Forelimb muscle (tissue), 1 donor: Measurements from ENCODE around the gene JPH4. TPM values are rescaled to one million over a fixed set of nuclear protein-coding genes. Genes with fewer than 3 reads are reported as not detected.
"Not testable (repeated sequence)": the region's sequence is repeated elsewhere in the genome, so short reads cannot be mapped to it uniquely, and the experiment has no call there.

Source experiments
- DNase-seq: peaks from one replicate; pipeline ENCODE4 v3.0.0-alpha.2; 2013; ENCODE audit warnings: low read depth
- polyA plus RNA-seq: library from polyadenylated mRNA; unstranded; fragments of 120-200 nt; gene quantifications from one replicate; pipeline ENCODE4 v1.2.1, GENCODE V29; 2013; ENCODE audit not compliant: insufficient read length

Gene JPH4
- polyA plus RNA-seq, 1 donor: 0.66 TPM

DNA sequence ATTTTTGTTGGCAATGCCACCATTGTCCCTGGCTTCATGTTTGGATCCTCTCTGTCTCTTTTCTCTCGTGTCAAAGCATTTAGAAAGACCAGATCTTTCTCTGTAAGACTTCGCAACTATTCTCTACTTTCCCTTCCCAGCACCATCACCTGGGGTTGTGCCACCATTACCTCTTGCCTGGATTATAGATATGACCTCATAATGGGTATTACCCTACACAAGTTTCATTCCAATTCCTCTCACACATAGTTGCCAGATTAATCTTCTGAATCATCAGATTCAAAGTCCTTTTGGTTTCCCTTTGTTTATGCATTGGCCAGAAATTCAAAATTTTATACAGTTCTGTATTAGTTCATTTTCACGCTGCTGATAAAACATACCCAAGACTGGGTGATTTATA lies 30.4 kb upstream of the JPH4 start:
- DNase-seq: no peak

DNA sequence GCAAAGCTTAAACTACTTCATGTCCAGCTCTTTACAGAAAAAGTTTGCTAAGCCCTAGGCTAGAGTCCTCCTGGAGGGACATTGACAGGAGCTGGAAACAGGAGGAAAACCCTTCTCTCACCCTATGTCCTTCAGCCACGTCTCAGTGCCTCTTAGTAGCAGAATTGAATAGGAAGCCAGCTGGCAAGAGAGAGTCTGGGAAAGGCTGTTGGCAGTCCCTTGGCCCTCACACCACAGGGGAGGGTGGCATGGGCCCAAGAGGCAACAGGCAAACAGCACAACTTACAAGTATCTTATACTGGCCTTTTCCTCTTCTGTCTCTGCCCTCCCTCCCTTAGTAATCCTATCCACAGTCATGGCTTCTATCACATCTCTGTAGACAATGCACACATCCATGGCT lies 29.9 kb upstream of the JPH4 start:
- no peak for DNase-seq

DNA sequence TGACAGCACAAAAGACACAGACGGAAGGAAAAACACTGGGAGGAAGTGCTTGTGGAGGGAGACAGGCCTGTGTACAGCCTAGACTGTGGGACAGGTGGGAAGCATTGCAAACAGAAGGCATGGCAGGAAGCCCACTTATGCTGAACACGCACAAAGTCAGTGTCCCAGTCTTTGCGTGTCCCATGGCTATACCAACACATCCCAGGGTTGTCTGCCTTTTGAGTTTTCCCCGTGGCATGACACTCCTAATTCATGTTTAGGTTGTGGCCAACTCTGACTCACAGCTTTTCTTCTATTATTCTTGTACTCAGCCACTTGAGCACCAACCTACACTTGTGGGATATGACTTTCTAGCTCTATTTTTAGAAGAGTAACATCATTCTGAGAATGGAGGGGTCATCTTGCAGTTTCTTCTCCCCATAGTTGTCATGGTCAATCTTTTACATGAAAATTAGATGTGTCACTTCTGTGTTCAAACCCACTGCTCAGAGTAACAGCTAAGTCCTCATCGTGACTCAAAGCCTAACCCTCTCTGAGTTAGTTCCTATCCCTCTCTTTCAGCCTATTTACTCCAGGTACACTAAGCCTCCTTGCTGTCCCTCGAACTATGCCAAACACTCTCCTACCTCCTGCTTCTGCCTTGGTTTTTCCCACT lies 27.5 kb upstream of the JPH4 start:
- no peak for DNase-seq

DNA sequence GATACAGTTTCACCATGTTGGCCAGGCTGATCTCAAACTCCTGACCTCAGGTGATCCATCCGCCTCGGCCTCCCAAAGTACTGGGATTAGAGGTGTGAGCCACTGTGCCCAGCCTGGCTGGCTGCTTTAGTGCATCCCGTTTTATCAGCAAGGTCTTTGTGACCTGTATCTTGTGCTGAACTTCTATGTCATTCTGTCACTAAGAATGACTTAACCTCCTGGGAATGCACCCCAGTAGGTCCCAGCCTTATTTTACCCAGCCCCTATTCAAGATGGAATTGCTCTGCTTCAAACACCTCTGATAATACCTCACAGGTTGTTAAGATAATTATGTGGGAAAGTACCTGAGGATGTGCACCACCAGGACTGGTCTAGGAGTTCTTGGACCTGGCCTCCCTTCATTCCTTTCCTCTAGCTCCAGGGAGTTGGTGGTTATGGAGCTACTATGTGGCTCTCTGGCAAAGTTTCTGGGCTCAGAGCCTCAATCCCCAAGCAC lies 26.1 kb upstream of the JPH4 start:
- DNase-seq: no peak

DNA sequence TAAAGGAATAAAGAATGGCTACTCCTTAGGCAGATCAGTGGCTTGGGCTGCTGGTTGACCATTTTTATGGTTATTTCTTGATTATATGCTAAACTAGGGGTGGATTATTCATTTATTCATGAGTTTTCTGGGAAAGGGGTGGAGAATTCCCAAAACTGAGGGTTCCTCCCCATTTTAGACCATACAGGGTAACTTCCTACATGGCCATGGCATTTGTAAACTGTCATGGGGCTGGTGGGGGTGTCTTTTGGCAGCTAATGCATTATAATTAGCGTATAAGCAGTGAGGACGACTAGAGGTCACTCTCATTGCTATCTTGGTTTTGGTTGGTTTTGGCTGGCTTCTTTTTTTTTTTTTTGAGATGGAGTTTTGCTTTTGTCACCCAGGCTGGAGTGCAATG lies 25.6 kb upstream of the JPH4 start:
- DNase-seq: no peak

DNA sequence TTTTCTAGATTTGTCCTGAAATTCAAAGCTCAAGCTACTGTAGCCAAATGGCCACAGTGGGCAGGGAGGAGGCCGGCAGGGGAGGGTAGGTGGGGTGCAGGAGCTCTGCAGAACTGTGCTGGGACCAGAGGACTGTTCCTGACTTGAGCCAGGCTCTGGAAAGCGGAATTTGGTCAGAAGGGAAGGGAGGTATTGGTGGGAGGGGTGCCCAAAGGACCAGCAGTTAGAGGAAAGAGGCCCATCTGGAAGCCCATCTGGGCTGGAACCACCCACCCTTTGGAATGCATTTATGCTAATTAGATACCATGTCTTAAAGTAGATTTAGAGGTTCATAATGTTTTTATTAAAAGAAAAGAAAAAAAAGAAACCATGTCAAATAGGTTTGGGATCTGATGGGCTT lies 24.5 kb upstream of the JPH4 start:
- DNase-seq: no peak

DNA sequence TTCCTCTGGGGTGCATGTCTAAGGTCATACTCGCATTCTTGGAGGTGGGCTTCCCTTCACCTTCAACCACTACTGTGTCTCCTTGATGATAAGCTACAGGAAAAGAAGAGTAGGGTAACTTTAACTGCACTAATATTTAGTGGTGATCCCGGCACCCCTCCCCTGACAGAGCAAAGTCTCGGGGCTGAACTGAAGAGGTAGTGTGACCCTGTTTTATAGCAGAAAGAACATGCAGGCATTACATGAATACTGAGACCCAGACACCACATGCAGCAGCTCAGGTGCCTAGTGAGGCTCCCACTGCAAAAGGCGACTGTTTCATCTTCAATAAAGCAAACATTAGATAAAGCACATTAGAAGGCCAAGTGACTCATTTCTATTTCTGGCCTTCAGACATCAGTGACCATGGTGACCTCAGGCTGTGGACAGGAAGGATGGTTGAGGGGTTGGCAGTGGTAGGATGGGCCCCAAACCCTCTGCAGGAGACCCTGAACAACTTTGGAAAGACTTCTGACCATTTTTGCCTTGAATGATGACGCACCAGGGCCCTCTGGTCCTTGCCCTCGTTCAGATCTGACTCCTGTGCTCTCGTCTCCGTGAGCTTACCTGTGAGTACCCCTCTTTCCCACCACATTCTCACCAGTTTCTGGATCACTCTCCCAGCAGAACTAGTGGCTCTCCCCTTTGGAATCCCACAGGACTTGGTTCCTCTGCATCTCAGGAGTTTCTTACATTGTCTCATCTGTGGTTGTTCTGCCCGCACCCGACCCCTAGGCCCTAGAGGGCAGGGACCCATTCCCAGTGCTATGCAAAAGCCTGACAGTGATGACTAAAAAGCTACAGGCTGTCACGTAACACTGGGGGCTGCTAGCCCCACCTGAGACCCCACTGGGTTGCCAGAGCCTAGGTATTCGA lies 23.8 kb upstream of the JPH4 start:
- DNase-seq: no peak

DNA sequence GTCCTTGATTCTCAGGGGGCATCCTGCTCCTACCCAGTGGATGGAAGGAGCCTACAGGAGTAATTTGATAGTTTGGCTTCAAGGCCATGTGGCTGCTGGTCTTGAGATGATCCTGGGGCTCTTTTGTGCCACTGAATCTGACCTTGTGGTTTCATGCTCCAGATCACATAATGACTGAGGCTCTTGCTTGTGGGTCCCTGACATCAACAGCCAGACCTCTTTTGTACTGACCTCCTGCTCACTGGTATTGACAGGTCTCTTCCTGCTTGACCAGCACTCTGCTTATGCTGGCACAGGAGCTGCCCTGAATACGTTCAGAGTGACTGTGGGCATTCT lies 23.2 kb upstream of the JPH4 start:
- no peak for DNase-seq

DNA sequence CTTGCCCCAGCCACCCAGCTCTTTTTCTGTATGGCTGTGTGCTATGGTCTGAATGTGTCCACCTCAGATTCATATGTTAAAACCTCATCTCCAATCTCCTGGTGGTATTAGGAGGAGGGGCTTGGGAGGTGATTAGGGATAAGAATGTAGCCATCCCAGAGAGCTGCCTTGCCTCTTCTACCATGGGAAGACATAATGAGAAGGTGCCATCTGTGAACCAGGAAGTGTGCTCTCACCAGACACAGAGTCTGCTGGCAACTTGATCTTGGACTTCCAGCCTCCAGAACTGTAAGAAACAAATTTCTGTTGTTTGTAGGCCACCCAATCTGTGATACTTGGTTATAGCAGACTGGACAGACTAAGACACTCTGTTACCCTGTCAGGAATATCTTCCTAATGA lies 22.8 kb upstream of the JPH4 start:
- DNase-seq: no peak

DNA sequence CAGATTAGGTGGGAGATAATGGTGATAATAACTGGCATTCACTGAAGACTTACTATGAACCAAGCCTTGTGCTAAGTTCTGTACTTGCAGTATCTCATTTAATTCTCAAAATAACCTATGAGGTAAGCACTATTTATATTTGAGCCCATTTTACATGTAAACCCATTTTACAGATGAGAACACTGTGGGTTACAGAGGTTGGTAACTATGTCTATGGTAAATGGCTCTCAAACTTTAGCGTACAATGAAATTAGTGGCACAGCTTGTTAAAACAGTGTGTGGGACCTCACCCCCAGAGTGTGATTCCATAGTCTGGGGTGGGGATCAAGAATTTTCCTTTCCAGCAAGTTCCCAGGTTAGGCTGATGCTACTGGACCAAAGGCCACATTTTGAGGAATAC lies 22.2 kb upstream of the JPH4 start:
- DNase-seq: no peak

DNA sequence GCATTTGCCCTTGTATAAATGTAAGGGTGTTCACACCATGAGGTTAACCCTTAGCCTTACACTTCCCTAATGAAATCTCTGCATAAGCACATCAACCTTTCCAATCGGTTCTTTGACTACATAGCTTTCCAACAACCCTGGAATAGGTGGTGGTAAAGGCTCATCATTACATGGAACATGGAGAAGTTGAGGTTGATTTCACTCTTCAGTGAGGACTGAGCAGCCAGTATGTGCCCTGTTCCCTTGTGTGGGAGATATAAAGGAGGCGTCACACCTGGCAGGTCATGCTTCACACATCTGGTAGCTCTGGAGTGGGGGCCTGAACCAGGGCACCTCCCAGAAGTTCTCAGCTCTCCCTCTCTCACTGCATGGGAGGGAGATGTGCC lies 21.7 kb upstream of the JPH4 start:
- DNase-seq: no peak

DNA sequence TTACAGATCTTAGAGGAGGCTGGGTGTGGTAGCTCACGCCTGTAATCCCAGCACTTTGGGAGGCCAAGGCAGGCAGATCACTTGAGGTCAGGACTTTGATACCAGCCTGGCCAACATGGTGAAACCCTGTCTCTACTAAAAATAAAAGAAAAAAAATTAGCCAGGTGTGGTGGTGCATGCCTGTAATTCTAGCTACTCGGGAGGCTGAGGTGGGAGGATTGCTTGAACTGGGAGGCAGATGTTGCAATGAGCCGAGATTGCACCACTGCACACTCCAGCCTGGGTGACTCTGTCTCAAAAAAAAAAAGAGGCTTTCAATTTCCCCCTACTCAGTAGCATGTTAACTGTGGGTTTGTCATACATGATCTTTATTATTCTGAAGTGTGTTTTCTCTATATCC lies 15.6 kb upstream of the JPH4 start:
- not testable (repeated sequence) for DNase-seq

DNA sequence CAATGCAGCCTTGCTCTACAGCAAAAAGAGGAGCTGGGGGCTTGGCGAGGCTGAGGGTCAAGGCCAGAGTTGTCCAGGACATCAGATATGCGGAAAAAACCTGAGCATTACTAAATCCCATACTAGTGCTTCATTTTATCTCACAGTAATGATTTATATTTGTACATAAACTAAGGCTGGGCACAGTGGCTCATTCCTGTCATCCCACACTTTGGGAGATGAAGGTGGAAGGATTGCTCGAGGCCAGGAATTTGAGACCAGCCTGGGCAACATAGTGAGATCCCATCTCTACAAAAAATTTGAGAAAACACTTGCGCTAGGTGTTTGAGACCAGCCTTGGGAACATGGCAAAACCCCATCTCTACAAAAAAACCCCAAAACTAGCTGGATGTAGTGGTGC lies 11.6 kb upstream of the JPH4 start:
- DNase-seq: no peak

DNA sequence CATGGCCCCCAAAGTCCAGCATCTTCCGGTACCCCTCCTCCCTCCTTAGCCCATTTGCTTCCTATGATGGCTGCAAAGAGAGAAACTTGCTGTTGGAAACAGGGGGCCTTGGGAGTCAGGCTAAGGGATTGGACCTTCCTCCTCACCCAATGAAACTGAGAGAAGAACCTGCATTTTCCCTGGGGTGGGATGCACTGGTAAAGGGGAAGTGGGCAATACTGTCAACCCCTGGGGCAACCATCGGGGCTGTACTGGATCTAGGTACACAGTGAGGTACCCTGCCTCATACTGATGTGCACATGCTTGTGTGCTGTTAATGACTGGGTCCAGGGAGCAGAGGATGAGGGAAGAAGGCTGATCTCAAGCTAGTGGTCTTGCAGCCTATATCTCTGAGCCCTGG lies 11.0 kb upstream of the JPH4 start:
- no peak for DNase-seq

DNA sequence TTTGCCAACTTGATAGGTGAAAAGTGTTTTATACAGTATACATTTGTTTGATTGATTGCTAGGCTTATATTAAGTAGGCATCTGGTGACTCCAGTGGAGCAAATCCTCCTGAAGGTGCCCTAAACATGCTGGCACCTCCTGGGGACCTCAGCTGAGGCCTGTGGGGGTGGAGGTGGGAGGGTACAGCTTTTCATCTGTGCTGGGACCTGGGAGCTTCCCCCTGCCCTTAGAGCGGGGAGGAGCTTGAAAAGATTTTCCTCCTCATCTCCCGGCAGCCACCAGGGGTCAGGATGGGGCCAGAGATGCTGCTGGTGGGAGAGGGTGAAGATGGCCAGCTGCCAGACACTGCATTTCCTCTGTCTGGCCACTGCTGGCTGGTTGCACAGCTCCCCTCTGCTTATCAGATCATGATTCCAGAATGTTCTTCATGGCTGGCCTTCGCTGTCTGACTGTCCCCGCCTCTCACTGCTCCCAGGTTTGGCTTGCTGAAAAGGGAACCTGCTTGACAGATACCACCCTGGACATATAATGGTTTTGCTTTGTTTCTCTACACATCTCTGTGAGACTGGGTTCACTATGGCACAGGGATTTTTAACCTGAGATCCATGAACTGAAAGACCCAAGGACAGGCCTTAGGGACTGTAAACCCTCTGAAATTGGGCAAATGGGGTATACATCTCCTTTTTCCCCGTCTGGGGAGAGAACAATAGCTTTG lies 10.5 kb upstream of the JPH4 start:
- DNase-seq: peak; percentile 61

DNA sequence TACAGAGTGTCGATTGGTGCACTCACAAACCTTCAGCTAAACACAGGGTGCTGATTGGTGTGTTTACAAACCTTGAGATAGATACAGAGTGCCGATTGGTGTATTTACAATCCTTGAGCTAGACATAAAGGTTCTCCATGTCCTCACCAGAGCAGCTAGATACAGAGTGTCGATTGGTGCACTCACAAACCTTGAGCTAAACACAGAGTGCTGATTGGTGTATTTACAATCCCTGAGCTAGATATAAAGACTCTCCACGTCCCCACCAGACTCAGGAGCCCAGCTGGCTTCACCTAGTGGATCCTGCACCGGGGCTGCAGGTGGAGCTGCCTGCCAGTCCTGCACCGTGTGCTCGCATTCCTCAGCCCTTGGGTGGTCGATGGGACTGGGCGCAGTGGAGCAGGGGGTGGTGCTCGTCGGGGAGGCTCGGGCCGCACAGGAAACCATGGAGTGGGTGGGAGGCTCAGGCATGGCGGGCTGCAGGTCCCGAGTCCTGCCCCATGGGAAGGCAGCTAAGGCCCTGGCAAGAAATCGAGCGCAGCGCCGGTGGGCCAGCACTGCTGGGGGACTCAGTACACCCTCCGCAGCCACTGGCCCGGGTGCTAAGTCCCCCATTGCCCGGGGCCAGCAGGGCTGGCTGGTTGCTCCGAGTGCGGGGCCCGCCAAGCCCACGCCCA lies 6.1 kb upstream of the JPH4 start:
- DNase-seq: not testable (repeated sequence)

DNA sequence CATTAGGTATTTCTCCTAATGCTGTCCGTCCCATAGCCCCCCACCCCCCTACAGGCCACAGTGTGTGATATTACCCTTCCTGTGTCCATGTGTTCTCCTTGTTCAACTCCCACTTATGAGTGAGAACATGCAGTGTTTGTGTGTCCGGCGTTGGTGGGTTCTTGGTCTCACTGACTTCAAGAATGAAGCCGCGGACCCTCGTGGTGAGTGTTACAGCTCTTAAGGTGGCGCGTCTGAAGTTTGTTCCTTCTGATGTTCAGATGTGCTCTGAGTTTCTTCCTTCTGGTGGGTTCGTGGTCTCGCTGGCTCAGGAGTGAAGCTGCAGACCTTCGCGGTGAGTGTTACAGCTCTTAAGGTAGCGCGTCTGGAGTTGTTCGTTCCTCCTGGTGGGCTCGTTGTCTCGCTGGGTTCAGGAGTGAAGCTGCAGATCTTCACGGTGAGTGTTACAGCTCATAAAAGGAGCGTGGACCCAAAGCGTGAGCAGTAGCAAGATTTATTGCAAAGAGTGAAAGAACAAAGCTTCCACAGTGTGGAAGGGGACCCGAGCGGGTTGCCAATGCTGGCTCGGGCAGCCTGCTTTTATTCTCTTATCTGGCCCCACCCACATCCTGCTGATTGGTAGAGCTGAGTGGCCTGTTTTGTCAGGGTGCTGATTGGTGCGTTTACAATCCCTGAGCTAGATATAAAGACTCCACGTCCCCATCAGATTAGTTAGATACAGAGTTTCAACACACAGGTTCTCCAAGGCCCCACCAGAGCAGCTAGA lies 5.4 kb upstream of the JPH4 start:
- not testable (repeated sequence) for DNase-seq

DNA sequence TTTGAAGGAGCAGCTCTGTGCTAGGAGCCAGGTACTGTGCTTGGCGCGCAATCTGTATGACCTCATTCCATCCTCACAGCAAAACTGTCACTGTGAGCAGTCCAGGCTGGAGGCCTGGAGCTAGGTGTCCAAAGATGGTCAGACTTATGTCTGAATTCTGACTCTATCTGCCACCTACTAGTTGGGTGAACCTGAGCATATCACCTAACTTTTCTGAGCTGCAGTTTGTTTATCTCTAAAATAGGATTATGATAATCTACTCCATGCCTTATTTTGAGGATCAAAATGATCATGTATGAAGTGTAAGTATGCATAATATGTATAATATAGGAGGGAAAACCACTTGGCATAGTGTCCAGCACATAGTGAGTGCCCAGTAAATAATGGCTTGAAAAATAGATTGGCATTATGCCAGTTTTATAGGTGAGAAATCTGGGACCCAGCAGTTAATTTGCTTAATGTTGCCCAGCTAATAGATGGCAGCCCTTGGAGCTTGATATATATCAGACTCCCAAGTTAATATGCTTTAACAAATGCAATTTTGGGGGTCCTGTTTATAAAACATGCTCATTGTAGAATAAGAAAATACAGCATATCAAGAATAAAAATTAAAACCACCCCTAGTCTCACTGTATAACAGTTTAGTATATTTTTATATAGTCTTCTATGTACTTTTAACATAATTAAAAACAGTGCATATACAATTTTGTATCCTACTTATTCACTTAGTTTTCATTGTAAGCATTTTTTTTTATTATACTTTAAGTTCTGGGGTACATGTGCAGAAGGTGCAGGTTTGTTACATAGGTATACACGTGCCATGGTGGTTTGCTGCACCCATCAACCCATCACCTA lies 4.5 kb upstream of the JPH4 start:
- DNase-seq: no peak

DNA sequence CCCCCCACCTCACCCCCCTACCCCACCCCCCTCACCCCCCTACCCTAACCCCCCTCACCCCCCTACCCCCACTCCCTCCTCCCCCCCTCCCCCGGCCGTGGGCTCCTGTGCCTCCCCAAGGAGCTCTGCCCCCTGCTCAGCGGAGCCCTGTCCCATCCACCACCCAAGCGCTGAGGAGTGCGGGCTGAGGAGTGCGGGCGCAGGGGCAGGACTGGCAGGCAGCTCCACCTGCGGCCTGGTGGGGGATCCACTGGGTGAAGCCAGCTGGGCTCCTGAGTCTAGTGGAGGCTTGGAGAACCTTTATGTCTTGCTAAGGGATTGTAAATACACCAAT lies 2.3 kb upstream of the JPH4 start:
- no peak for DNase-seq

DNA sequence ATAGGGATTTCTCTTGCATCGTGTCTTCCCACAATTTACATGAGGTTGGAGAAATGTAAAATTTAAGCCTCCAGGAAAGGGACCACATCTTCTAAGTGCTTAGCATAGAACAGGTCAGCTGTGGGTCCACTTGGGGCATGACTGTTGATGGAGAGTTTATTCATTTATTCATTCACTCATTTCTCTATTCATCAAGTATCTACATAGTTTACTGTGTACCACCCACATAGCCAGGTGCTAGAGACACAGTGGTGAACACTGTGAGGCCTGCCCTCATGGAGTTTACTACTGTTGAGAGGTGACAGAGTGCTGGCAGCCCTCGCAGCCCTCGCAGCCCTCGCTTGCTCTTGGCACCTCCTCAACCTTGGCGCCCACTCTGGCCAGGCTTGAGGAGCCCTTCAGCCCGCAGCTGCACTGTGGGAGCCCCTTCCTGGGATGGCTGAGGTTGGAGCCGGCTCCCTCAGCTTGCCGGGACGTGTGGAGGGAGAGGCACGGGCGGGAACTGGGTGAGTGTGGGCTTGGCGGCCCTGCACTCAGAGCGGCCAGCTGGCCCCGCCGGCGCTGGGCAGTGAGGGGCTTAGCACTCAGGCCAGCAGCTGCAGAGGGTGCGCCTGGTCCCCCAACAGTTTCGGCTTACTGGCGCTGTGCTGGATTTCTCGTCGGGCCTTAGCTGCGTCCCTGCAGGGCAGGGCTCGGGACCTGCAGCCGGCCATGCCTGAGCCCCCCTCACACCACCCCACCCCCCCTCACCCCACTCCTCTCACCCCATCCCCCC lies 1.7 kb upstream of the JPH4 start:
- DNase-seq: no peak
